HG02981 (cell line): ENCODE results near the gene FLCN.

Experiments used
- ATAC-seq: cut with Tn5 transposase; IDR thresholded peaks from one replicate; pipeline ENCODE4 v1.9.1; 2021; ENCODE audit warnings: mild to moderate bottlenecking, moderate library complexity; ENCODE audit not compliant: unreplicated experiment

Gene FLCN

DNA sequence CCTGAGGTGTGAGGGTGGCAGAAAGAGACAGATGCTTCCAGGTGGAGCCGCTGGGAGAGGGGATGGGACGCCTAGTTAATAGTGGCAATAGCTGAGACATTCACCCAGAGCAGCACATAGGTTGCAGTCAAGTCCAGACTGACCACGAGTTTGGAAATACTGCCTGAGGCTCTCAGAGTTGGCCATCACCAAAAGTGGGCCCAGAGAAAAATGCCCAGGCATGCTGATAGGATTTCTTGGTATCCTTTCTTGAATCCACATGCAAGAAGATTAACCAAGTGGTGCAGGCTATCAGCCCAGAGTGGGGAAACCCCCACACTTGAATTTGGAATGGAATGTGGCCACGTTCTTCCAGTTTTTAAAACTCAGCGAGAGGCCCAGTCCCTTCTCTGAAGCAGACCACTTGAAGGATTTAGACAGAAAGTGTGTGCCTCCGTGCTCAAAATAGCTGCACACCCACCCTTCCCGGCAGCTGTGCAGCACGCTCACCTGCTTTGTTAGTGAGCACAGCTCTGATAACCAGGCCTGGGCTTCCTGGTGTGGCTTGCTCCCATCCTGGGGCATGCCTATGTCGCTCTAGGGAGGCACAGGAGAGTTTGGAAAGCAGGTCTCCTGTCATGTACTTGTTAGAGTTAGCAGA is 66.5 kb downstream of the FLCN start:
- no peak for ATAC-seq

DNA sequence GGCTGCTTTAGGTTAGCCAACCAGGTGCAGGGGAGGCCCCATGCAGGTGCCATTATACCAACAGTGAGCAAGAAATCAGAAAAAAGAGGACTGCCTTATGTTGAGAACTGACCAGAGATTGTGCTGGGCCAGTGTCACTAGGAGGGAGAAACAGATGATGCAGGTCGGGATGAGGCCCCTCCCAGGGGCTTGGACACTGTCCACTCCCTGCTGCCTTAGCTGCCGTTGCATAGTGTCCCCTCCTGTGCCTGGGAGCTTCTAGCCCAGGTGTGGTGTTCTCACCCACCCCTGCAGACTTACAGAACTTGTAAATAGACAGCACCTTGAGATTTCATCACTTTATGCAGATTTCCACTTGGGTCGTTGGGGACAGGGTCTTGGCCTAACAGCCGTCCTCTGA is 67.6 kb downstream of the FLCN start:
- no peak for ATAC-seq

DNA sequence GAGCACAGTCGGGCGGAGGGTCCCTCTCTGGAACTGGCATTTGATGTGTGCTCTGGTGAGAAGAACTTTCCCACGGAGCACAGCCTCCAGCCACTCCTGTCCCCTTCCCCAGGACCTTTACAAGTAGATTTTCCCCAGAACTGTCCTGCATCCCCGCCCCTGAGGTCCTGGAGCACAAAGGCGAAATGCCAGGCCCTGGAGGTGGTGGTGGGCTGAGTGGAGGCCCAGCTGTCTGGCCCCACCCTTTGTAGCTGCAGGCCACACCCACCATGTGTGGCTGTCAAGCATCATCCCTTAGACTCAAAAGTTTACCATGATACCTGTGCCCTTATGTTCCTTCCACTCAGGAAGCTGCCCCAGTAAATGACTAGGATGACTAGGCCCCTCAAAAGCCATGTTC is 68.6 kb downstream of the FLCN start:
- ATAC-seq, result no peak

DNA sequence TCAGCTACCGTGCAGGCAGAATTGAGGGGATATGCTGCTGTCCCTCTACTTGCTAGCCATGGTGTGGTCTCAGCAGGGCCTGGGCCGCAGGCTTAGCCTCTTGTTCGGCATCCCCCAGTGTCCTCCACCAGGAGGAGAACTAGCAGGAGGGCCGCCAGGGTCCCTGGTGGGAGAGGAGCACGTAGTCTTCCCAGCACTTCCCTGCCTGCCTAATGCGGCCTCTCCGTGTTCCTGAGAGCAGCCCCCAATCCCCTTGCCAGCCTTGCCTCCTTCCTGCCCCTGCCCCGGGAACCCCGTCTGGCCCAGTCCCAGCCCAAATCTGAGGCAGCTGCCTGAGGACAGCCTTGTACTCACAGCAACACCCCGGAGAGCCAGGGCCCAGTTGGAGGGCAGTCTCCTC is 69.0 kb downstream of the FLCN start:
- ATAC-seq, result no peak

DNA sequence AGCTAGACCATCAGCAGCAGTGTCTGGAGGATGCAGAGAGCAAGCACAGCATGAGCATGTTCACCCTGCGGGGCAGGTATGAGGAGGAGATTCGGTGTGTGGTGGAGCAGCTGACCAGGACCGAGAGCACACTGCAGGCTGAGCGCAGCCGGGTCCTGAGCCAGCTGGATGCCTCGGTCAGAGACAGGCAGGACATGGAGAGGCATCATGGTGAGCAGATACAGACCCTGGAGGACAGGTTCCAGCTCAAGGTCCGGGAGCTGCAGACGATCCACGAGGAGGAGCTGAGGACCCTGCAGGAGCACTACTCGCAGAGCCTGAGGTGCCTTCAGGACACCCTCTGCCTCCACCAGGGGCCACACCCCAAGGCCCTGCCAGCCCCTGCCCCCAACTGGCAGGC is 69.6 kb downstream of the FLCN start:
- no peak for ATAC-seq

DNA sequence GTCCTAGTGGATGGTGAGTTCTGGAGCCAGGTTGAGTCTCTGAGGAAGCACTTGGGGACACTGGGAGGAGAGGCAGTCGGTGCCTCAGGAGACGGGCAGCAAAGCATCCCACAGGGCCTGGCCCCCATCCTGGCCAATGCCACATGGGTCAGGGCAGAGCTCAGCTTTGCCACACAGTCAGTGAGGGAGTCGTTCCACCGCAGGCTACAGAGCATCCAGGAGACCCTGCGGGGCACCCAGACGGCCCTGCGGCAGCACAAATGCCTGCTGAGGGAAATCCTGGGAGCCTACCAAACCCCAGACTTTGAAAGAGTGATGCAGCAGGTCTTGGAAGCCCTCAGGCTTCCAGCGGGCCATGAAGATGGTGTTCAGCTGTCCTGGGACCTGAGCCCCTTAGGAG is 70.5 kb downstream of the FLCN start:
- ATAC-seq, result no peak

DNA sequence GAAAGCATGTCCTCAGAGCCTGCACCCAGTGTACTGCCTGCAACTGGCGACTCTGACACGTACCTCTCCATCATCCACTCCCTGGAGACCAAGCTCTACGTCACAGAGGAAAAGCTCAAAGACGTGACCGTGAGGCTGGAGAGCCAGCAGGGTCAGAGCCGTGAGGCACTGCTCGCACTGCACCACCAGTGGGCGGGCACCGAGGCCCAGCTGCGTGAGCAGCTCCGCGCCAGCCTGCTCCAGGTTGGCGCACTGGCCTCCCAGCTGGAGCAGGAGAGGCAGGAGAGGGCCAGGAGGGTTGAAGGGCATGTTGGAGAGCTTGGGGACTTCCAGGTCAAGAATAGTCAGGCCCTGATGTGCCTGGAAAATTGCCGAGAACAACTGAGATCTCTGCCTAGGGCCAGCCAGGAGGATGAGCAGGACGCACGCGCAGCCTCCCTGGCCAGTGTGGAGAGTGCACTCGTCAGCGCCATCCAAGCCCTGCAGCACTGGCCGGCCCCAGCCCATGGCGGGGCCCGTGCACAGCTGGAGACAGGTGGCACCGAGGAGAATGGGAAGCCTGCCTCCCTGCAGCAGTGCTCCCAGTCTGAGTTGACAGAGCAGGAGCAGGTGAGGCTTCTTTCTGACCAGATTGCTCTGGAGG is 71.2 kb downstream of the FLCN start:
- no peak for ATAC-seq

DNA sequence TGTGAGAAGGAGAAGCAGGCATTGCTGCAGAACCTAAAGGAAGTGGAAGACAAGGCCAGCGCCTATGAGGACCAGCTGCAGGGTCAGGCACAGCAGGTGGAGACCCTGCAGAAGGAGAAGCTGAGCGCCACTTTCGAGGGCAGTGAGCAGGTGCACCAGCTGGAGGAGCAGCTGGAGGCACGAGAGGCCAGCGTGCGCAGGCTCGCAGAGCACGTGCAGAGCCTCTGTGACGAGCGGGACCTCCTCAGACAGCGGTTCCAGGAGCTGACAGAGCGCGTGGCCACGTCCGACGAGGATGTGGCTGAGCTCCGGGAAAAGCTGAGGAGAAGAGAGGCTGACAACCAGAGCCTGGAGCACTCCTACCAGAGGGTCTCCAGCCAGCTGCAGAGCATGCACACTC is 72.3 kb downstream of the FLCN start:
- ATAC-seq, result no peak

DNA sequence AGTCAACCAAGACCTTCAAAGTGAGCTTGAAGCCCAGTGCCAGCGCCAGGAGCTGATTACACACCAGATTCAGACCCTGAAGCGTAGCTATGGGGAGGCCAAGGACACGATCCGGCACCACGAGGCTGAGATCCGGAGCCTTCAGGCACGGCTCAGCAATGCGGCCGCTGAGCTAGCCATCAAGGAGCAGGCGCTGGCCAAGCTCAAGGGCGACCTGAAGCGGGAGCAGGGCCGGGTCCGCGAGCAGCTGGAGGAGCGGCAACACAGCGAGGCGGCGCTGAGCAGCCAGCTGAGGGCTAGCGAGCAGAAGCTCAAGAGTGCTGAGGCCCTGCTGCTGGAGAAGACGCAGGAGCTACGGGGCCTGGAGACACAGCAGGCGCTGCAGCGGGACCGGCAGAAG is 72.8 kb downstream of the FLCN start:
- no peak for ATAC-seq
